Measurements from ENCODE around the gene TRIP13. TPM values are rescaled to one million over a fixed set of nuclear protein-coding genes. Genes with fewer than 3 reads are reported as not detected.
A peak's percentile ranks its signal among the peaks of the same experiment; 100 is the strongest.

Gene TRIP13
- total and polyA plus RNA-seq, 9 of the 15 experiments (the other 6 are each of a cell fraction or from before 2014, with no cell fraction given), result 24.1 to 116 (median 53.2) TPM

- TF ChIP-seq MYC (IDR thresholded peaks at IDR 0.05; ENCODE audit: low read depth, low read length) (peak; percentile 93), MYC (CRISPR knock-in tag; IDR thresholded peaks at IDR 0.05; ENCODE audit: borderline replicate concordance, low read depth) (no peak; the same call in 1 of the 2 replicates), CEBPB (tag; IDR thresholded peaks at IDR 0.05) (no peak), KLF13 (tag; IDR thresholded peaks at IDR 0.05; ENCODE audit: borderline replicate concordance, low read depth) (peak; percentile 84; the same call in 1 of the 2 replicates), LEF1 (IDR thresholded peaks at IDR 0.05) (no peak), KDM5B (IDR thresholded peaks at IDR 0.05; ENCODE audit: insufficient replicate concordance, low read depth, low read length) (peak; percentile 94), ZNF280A (IDR thresholded peaks at IDR 0.05; ENCODE audit: low read depth, partially characterized antibody) (no peak), ZNF384 (IDR thresholded peaks at IDR 0.05; ENCODE audit: low read depth, low read length) (no peak), NFRKB (IDR thresholded peaks at IDR 0.05; ENCODE audit: low read depth) (no peak), HES1 (IDR thresholded peaks at IDR 0.05; ENCODE audit: low read depth) (no peak), SMAD3 (CRISPR knock-in tag; conservative IDR thresholded peaks at IDR 0.05) (no peak), MXI1 (IDR thresholded peaks at IDR 0.05; ENCODE audit: low read depth, low read length) (peak; percentile 76), SRSF1 (IDR thresholded peaks at IDR 0.05; ENCODE audit: low read depth, low read length) (no peak), ZNF143 (CRISPR knock-in tag; IDR thresholded peaks at IDR 0.05) (no peak), TAF15 (IDR thresholded peaks at IDR 0.05; ENCODE audit: low read depth, low read length) (no peak), ARID2 (IDR thresholded peaks at IDR 0.05) (no peak), MCM5 (IDR thresholded peaks at IDR 0.05; ENCODE audit: low read depth) (no peak), ZNF274 (IDR thresholded peaks at IDR 0.05; ENCODE audit: borderline replicate concordance, low read depth, low read length) (no peak; the same call in 1 of the 2 replicates), ZNF778 (CRISPR knock-in tag; IDR thresholded peaks at IDR 0.05) (no peak), STAG1 (CRISPR knock-in tag; IDR thresholded peaks at IDR 0.05; ENCODE audit: borderline replicate concordance) (no peak), FUS (optimal IDR thresholded peaks at IDR 0.05; ENCODE audit: low read depth, low read length) (no peak), MCM2 (IDR thresholded peaks at IDR 0.05; ENCODE audit: low read depth) (no peak)
- TF ChIP-seq, protein P1, sequence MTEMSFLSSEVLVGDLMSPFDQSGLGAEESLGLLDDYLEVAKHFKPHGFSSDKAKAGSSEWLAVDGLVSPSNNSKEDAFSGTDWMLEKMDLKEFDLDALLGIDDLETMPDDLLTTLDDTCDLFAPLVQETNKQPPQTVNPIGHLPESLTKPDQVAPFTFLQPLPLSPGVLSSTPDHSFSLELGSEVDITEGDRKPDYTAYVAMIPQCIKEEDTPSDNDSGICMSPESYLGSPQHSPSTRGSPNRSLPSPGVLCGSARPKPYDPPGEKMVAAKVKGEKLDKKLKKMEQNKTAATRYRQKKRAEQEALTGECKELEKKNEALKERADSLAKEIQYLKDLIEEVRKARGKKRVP (CRISPR knock-in tag; IDR thresholded peaks at IDR 0.05), result no peak
- TF ChIP-seq, protein P2, sequence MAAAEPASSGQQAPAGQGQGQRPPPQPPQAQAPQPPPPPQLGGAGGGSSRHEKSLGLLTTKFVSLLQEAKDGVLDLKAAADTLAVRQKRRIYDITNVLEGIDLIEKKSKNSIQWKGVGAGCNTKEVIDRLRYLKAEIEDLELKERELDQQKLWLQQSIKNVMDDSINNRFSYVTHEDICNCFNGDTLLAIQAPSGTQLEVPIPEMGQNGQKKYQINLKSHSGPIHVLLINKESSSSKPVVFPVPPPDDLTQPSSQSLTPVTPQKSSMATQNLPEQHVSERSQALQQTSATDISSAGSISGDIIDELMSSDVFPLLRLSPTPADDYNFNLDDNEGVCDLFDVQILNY (CRISPR knock-in tag; IDR thresholded peaks at IDR 0.05), result no peak
Observed at GRCh38 chr5:892394-893136, at the start of gene TRIP13, which contains the start of gene BRD9 (continued).

All from K562 (cell line).